Astrocyte of the cerebellum (primary cell): ENCODE results near the gene MET.

Source experiments
- DNase-seq: peaks from one replicate; pipeline ENCODE4 v3.0.0-alpha.2; 2011; ENCODE audit warnings: low read depth
- H3K4me3 ChIP-seq: 2 replicates; pipeline ENCODE4 v1.5.1; 2011; ENCODE audit warnings: mild to moderate bottlenecking, low read depth, low read length, moderate library complexity
- CTCF ChIP-seq: IDR thresholded peaks from 2 replicates; pipeline ENCODE4 v1.5.1; 2012; ENCODE audit warnings: low read length, low read depth, moderate library complexity, mild to moderate bottlenecking; ENCODE audit errors: missing control alignments
- in situ Hi-C: cut with HindIII; loops from 2 replicates; pipeline ENCODE4 v1.10.0; 2017; ENCODE audit warnings: low sequenced_read_pairs

Gene MET

GRCh38 chr7:116837586-116837985 lies 165.6 kb downstream of the MET start:
- H3K4me3 ChIP-seq = no peak overlapping the region
- TF ChIP-seq CTCF = no peak
- no peak for DNase-seq
- in situ Hi-C loops = no loop called here

GRCh38 chr7:116840256-116840655 lies 168.3 kb downstream of the MET start:
- no peak for DNase-seq
- no peak overlapping the region for H3K4me3 ChIP-seq
- no peak for TF ChIP-seq CTCF

DNA sequence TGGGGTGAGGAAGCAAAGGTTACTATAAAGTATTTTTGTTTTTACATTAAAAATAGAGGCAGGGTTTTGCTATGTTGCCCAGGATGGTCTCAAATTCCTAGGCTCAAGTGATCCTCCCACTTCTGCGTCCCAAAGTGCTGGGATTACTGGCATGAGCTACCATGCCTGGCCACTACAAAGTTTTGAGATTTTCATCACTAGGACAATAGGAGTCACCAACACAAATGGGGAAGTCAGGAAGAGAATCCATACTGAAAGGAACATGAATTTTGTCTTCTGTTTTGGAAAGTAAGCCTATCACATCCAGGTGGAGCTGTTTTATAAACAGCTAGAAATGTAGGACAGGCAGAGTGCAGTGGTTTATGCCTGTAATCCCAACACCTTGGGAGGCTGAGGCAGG lies 170.4 kb downstream of the MET start:
- TF ChIP-seq CTCF = no peak
- no peak for DNase-seq
- in situ Hi-C loops = no loop called here

More at GRCh38 chr7:116840256-116840655, 168.3 kb downstream of the MET start:
- in situ Hi-C loops = no loop called here

GRCh38 chr7:116843378-116843777 lies 171.4 kb downstream of the MET start:
- in situ Hi-C loops = no loop called here
- no peak for TF ChIP-seq CTCF
- H3K4me3 ChIP-seq = no peak overlapping the region
- no peak for DNase-seq

More for the DNA sequence above, 170.4 kb downstream of the MET start:
- no peak overlapping the region for H3K4me3 ChIP-seq
